Heart left ventricle (tissue), 13 donors: ENCODE data around the gene XIRP2.

ENCODE experiments used
- POLR2A ChIP-seq, 2 donors: fragments of 450-650 bp; IDR thresholded peaks; one replicate each; pipeline ENCODE4 v1.6.1; 2017; ENCODE audit warnings: antibody characterized with exemption in 2 of 2, mild to moderate bottlenecking in 2 of 2, moderate library complexity in 2 of 2
- TF ChIP-seq, protein P1 (sequence below), 12 donors: fragments of 200-600 bp; sonication (generic) in 4 of 12; IDR thresholded peaks; one replicate each; pipeline versions ENCODE4 v1.5.0 to v1.8.0; 2018 to 2022; ENCODE audit warnings: antibody characterized with exemption in 12 of 12, mild to moderate bottlenecking in 5 of 12
- donor health status: ischemic (EF 13 %, LVEDD 7.1; RV severe dilation, severe dysfunction).
- donor health status: DM: no; HTN: yes; CAD: no.
- donor health status: DM: no; HTN: no; CAD: no.
- donor health status: ischemic (EF 25% LVEDD 6.9; RV normal size, moderate dysfunction).
- donor health status: ischemic (EF 25% LVEDD 5.7; RV mildly dilated, moderate dysfunction).
- donor health status: ischemic (EF 35%, LVEDD 5.7; RV mildly dilated, moderate dysfunction).
- donor health status: nonischemic (EF 11% LVEDD 7.7; RV severe dilation, severe dysfunction).
- donor health status: DM: yes; HTN: yes; CAD: no.
- donor health status: PGD.
- donor health status: ischemic (EF 29% LVEDD 5.4; RV normal size, mild dysfunction).
- donor health status: nonischemic (EF 23%, LVEDD 6.1; RV moderate dilation, normal function).

DNA sequence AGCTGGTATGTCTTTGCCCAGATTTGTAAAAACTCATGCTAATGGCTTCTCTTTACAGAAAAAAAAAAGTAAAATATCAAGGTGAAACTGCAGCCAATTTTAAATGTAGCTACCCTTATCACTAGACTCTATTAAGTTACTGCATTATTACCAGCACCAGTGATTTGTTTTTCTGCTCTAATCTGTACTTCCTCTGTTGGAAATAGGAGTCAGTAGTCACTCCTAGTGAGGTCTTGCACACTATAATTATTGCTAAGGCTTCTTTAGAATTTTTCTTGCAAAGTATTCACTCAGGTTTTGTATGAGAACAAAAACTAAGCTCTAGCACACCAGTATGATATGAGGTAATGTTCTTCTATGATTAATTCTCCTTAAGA lies 215.5 kb downstream of the XIRP2 start:
- TF ChIP-seq, protein P1, sequence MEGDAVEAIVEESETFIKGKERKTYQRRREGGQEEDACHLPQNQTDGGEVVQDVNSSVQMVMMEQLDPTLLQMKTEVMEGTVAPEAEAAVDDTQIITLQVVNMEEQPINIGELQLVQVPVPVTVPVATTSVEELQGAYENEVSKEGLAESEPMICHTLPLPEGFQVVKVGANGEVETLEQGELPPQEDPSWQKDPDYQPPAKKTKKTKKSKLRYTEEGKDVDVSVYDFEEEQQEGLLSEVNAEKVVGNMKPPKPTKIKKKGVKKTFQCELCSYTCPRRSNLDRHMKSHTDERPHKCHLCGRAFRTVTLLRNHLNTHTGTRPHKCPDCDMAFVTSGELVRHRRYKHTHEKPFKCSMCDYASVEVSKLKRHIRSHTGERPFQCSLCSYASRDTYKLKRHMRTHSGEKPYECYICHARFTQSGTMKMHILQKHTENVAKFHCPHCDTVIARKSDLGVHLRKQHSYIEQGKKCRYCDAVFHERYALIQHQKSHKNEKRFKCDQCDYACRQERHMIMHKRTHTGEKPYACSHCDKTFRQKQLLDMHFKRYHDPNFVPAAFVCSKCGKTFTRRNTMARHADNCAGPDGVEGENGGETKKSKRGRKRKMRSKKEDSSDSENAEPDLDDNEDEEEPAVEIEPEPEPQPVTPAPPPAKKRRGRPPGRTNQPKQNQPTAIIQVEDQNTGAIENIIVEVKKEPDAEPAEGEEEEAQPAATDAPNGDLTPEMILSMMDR (IDR thresholded peaks at IDR 0.05), result no peak
- no peak for TF ChIP-seq POLR2A (IDR thresholded peaks at IDR 0.05)
